GM19193 (cell line): ENCODE results near the gene TSNAX.

Experiments
- POLR2A ChIP-seq: IDR thresholded peaks from 4 replicates; pipeline ENCODE4 v1.6.1; 2011; ENCODE audit not compliant: insufficient read depth, insufficient read length; ENCODE audit errors: extremely low read depth

TSNAX gene

GRCh38 chr1:231512147-231512698 lies 16.2 kb upstream of the TSNAX start:
- TF ChIP-seq POLR2A = no peak

- TF ChIP-seq POLR2A = no peak
Measured at GRCh38 chr1:231515748-231516147, 12.7 kb upstream of the TSNAX start.

- no peak for TF ChIP-seq POLR2A
Measured at GRCh38 chr1:231517076-231517475, 11.4 kb upstream of the TSNAX start.

- TF ChIP-seq POLR2A = no peak
Measured at GRCh38 chr1:231518485-231519034, 9.9 kb upstream of the TSNAX start.

GRCh38 chr1:231519166-231519565 lies 9.3 kb upstream of the TSNAX start:
- TF ChIP-seq POLR2A = no peak

GRCh38 chr1:231522038-231522437 lies 6.4 kb upstream of the TSNAX start:
- no peak for TF ChIP-seq POLR2A

- TF ChIP-seq POLR2A = no peak
Measured at GRCh38 chr1:231522931-231523642, 5.4 kb upstream of the TSNAX start.

- no peak for TF ChIP-seq POLR2A
Measured at GRCh38 chr1:231523816-231524215, 4.7 kb upstream of the TSNAX start.

GRCh38 chr1:231526536-231526935 lies 1.9 kb upstream of the TSNAX start:
- no peak for TF ChIP-seq POLR2A

- no peak for TF ChIP-seq POLR2A
Measured at GRCh38 chr1:231527586-231528171, 790 bp upstream of the TSNAX start.

GRCh38 chr1:231533240-231533639 lies 4.8 kb downstream of the TSNAX start:
- no peak for TF ChIP-seq POLR2A

- TF ChIP-seq POLR2A = no peak
Measured at GRCh38 chr1:231534703-231535159, 6.3 kb downstream of the TSNAX start.

GRCh38 chr1:231536099-231536498 lies 7.6 kb downstream of the TSNAX start:
- TF ChIP-seq POLR2A = no peak

GRCh38 chr1:231540847-231541246 lies 12.4 kb downstream of the TSNAX start:
- no peak for TF ChIP-seq POLR2A

- TF ChIP-seq POLR2A = no peak
Measured at GRCh38 chr1:231541842-231542241, 13.4 kb downstream of the TSNAX start.
